A549 (cell line): ENCODE data around the gene CCDC136.

Experiments used
- CTCF ChIP-seq: fragments of >200 bp; sonication (Bioruptor Twin); formaldehyde crosslinking; IDR thresholded peaks from 3 replicates; pipeline ENCODE4 v1.5.1; 2016
- POLR2A ChIP-seq: IDR thresholded peaks from 2 replicates; pipeline ENCODE4 v1.6.1; 2012; ENCODE audit warnings: mild to moderate bottlenecking, low read length

DNA sequence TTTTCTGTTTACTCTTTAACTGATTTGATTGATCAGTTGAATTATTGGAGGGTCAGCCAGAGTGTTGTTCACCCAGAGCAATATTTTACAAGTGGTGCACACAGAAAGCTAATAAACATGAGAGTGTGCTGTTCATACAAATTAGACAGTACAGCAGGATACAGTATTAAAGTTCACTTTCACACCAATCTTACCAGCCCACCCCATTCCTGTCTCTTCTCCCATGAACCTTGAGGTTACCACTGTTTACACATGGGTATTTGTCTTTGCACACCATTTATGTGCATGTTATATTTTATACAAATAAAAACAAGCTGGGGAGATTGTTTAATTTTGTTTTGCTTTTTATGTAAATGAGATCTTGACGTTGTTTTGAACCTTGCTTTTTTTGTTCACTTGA, 46.1 kb upstream of the CCDC136 start:
- TF ChIP-seq CTCF: no peak
- no peak for TF ChIP-seq POLR2A
